Measurements from ENCODE around the gene PHLPP1. TPM values are rescaled to one million over a fixed set of nuclear protein-coding genes. Genes with fewer than 3 reads are reported as not detected.
"Not testable (repeated sequence)": the region's sequence is repeated elsewhere in the genome, so short reads cannot be mapped to it uniquely, and the experiment has no call there.

PHLPP1 gene
- total and polyA plus RNA-seq, 9 donors: 6.3 to 11.3 (median 9.8) TPM

GRCh38 chr18:62693659-62694058, 21.7 kb upstream of the PHLPP1 start:
- Histone ChIP-seq H3K4me1 (ENCODE audit: control insufficient read depth, insufficient read depth, low read length) (peaks cover 2% of the 10 kb centered on the region), H3K4me3 (ENCODE audit: low read length) (no peak overlapping the region), H3K27me3 (ENCODE audit: control insufficient read depth, insufficient read depth, low read length) (no peaks in the 10 kb centered on the region), H3K36me3 (ENCODE audit: control insufficient read depth, insufficient read depth, low read length) (no peaks in the 10 kb centered on the region), H3K27ac (ENCODE audit: low read length) (no peak overlapping the region), H3K9me3 (replicated peaks; ENCODE audit: control insufficient read depth, low read depth, low read length) (no peaks in the 10 kb centered on the region)
- 71% methylated on average over 1 of the region's 1 CpG for WGBS (ENCODE audit: insufficient coverage)
- no peak for DNase-seq

GRCh38 chr18:62697636-62698035, 17.7 kb upstream of the PHLPP1 start:
- Histone ChIP-seq H3K4me1 (ENCODE audit: control insufficient read depth, insufficient read depth, low read length) (no peaks in the 10 kb centered on the region), H3K36me3 (ENCODE audit: control insufficient read depth, insufficient read depth, low read length) (no peaks in the 10 kb centered on the region)

GRCh38 chr18:62702259-62702658, 13.1 kb upstream of the PHLPP1 start:
- Histone ChIP-seq H3K36me3 (ENCODE audit: control insufficient read depth, insufficient read depth, low read length) (no peaks in the 10 kb centered on the region), H3K9me3 (replicated peaks; ENCODE audit: control insufficient read depth, low read depth, low read length) (no peaks in the 10 kb centered on the region), H3K4me3 (ENCODE audit: low read length) (no peak overlapping the region), H3K27me3 (ENCODE audit: control insufficient read depth, insufficient read depth, low read length) (no peaks in the 10 kb centered on the region), H3K27ac (ENCODE audit: low read length) (no peak overlapping the region), H3K4me1 (ENCODE audit: control insufficient read depth, insufficient read depth, low read length) (no peaks in the 10 kb centered on the region)
- WGBS (ENCODE audit: insufficient coverage): 84% methylated on average over 5 of the region's 9 CpGs
- DNase-seq: no peak

More at GRCh38 chr18:62697636-62698035, 17.7 kb upstream of the PHLPP1 start:
- Histone ChIP-seq H3K9me3 (replicated peaks; ENCODE audit: control insufficient read depth, low read depth, low read length) (no peaks in the 10 kb centered on the region), H3K27ac (ENCODE audit: low read length) (no peak overlapping the region), H3K27me3 (ENCODE audit: control insufficient read depth, insufficient read depth, low read length) (no peaks in the 10 kb centered on the region), H3K4me3 (ENCODE audit: low read length) (no peak overlapping the region)
- DNase-seq: no peak

GRCh38 chr18:62706879-62707278, 8.5 kb upstream of the PHLPP1 start:
- not testable (repeated sequence) for H3K36me3 ChIP-seq (ENCODE audit: control insufficient read depth, insufficient read depth, low read length); H3K4me1 ChIP-seq (ENCODE audit: control insufficient read depth, insufficient read depth, low read length); H3K27me3 ChIP-seq (ENCODE audit: control insufficient read depth, insufficient read depth, low read length); H3K27ac ChIP-seq (ENCODE audit: low read length); H3K9me3 ChIP-seq (replicated peaks; ENCODE audit: control insufficient read depth, low read depth, low read length); H3K4me3 ChIP-seq (ENCODE audit: low read length); DNase-seq
- 90% methylated on average over 4 of the region's 8 CpGs for WGBS (ENCODE audit: insufficient coverage)

- H3K9me3 ChIP-seq (replicated peaks; ENCODE audit: control insufficient read depth, low read depth, low read length); H3K4me3 ChIP-seq (ENCODE audit: low read length); DNase-seq; H3K4me1 ChIP-seq (ENCODE audit: control insufficient read depth, insufficient read depth, low read length); H3K27ac ChIP-seq (ENCODE audit: low read length); H3K36me3 ChIP-seq (ENCODE audit: control insufficient read depth, insufficient read depth, low read length); H3K27me3 ChIP-seq (ENCODE audit: control insufficient read depth, insufficient read depth, low read length): not testable (repeated sequence)
- 100% methylated on average over 3 of the region's 11 CpGs for WGBS (ENCODE audit: insufficient coverage)
Measured at GRCh38 chr18:62709908-62710307, 5.4 kb upstream of the PHLPP1 start.

GRCh38 chr18:62710417-62710816, 4.9 kb upstream of the PHLPP1 start:
- no peaks in the 10 kb centered on the region for H3K36me3 ChIP-seq (ENCODE audit: control insufficient read depth, insufficient read depth, low read length)
- DNase-seq: no peak
- H3K9me3 ChIP-seq (replicated peaks; ENCODE audit: control insufficient read depth, low read depth, low read length): no peaks in the 10 kb centered on the region
- peaks cover 3% of the 10 kb centered on the region for H3K4me1 ChIP-seq (ENCODE audit: control insufficient read depth, insufficient read depth, low read length)
- H3K27ac ChIP-seq (ENCODE audit: low read length): no peak overlapping the region
- H3K4me3 ChIP-seq (ENCODE audit: low read length): no peak overlapping the region
- H3K27me3 ChIP-seq (ENCODE audit: control insufficient read depth, insufficient read depth, low read length): no peaks in the 10 kb centered on the region

GRCh38 chr18:62711781-62712180, 3.6 kb upstream of the PHLPP1 start:
- Histone ChIP-seq H3K4me1 (ENCODE audit: control insufficient read depth, insufficient read depth, low read length) (peaks cover 3% of the 10 kb centered on the region), H3K9me3 (replicated peaks; ENCODE audit: control insufficient read depth, low read depth, low read length) (no peaks in the 10 kb centered on the region), H3K36me3 (ENCODE audit: control insufficient read depth, insufficient read depth, low read length) (no peaks in the 10 kb centered on the region), H3K27ac (ENCODE audit: low read length) (no peak overlapping the region), H3K27me3 (ENCODE audit: control insufficient read depth, insufficient read depth, low read length) (no peaks in the 10 kb centered on the region), H3K4me3 (ENCODE audit: low read length) (no peak overlapping the region)
- WGBS (ENCODE audit: insufficient coverage): 94% methylated on average over 11 of the region's 13 CpGs
- no peak for DNase-seq

- WGBS (ENCODE audit: insufficient coverage): 70% methylated on average over 8 of the region's 17 CpGs
- DNase-seq: no peak
- Histone ChIP-seq H3K4me3 (ENCODE audit: low read length) (no peak overlapping the region), H3K4me1 (ENCODE audit: control insufficient read depth, insufficient read depth, low read length) (peaks cover 3% of the 10 kb centered on the region), H3K27ac (ENCODE audit: low read length) (no peak overlapping the region), H3K27me3 (ENCODE audit: control insufficient read depth, insufficient read depth, low read length) (no peaks in the 10 kb centered on the region), H3K9me3 (replicated peaks; ENCODE audit: control insufficient read depth, low read depth, low read length) (no peaks in the 10 kb centered on the region), H3K36me3 (ENCODE audit: control insufficient read depth, insufficient read depth, low read length) (no peaks in the 10 kb centered on the region)
Measured at GRCh38 chr18:62713651-62714247, 1.6 kb upstream of the PHLPP1 start.

- peak; percentile 100 for DNase-seq
- Histone ChIP-seq H3K4me3 (ENCODE audit: low read length) (peak overlapping the region; percentile 79), H3K9me3 (replicated peaks; ENCODE audit: control insufficient read depth, low read depth, low read length) (no peaks in the 10 kb centered on the region), H3K27me3 (ENCODE audit: control insufficient read depth, insufficient read depth, low read length) (no peaks in the 10 kb centered on the region), H3K36me3 (ENCODE audit: control insufficient read depth, insufficient read depth, low read length) (no peaks in the 10 kb centered on the region), H3K27ac (ENCODE audit: low read length) (peak overlapping the region; percentile 98), H3K4me1 (ENCODE audit: control insufficient read depth, insufficient read depth, low read length) (peaks cover 3% of the 10 kb centered on the region)
- WGBS (ENCODE audit: insufficient coverage): under 1% methylated on average over 45 of the region's 50 CpGs
Measured at GRCh38 chr18:62714671-62715435, 488 bp upstream of the PHLPP1 start.

- Histone ChIP-seq H3K36me3 (ENCODE audit: control insufficient read depth, insufficient read depth, low read length) (no peaks in the 10 kb centered on the region), H3K27ac (ENCODE audit: low read length) (peak overlapping the region; percentile 98), H3K4me1 (ENCODE audit: control insufficient read depth, insufficient read depth, low read length) (peaks cover 3% of the 10 kb centered on the region), H3K4me3 (ENCODE audit: low read length) (peak overlapping the region; percentile 79), H3K27me3 (ENCODE audit: control insufficient read depth, insufficient read depth, low read length) (no peaks in the 10 kb centered on the region), H3K9me3 (replicated peaks; ENCODE audit: control insufficient read depth, low read depth, low read length) (no peaks in the 10 kb centered on the region)
- WGBS (ENCODE audit: insufficient coverage): under 1% methylated on average over 122 of the region's 127 CpGs
- peak; percentile 72 for DNase-seq
Measured at GRCh38 chr18:62715759-62716615, 646 bp downstream of the PHLPP1 start.
